Lower leg skin (tissue), 3 donors: ENCODE results near the gene MAGEA11.
"Not testable (repeated sequence)": the region's sequence is repeated elsewhere in the genome, so short reads cannot be mapped to it uniquely, and the experiment has no call there.

ENCODE experiments used
- CTCF ChIP-seq, 3 donors: fragments of 450-650 bp; IDR thresholded peaks; one replicate each; pipeline ENCODE4 v1.5.1; 2016; ENCODE audit warnings: antibody characterized with exemption in 3 of 3, mild to moderate bottlenecking in 3 of 3, moderate library complexity in 2 of 3
- POLR2A ChIP-seq, 2 donors: fragments of 450-650 bp; IDR thresholded peaks; one replicate each; pipeline ENCODE4 v1.6.1; 2016 to 2017; ENCODE audit warnings: antibody characterized with exemption in 2 of 2, mild to moderate bottlenecking in 1 of 2, moderate library complexity in 1 of 2

- TF ChIP-seq CTCF, POLR2A (IDR thresholded peaks at IDR 0.05): not testable (repeated sequence)
Observed at GRCh38 chrX:149721241-149721640, 9.4 kb downstream of the MAGEA11 start.
